GM12878 (cell line): Measurements from ENCODE around the gene PI4KB. TPM values are rescaled to one million over a fixed set of nuclear protein-coding genes. Genes with fewer than 3 reads are reported as not detected.
A peak's percentile ranks its signal among the peaks of the same experiment; 100 is the strongest.

Source experiments
- CEBPB ChIP-seq, 2 experiments: fragments of 150-350 bp in 1 of 2; IDR thresholded peaks; 2 replicates each; pipeline ENCODE4 v1.6.1; 2012 to 2014; ENCODE audit warnings: low read depth in 2 of 2, low read length in 2 of 2, borderline replicate concordance in 1 of 2, inconsistent platforms in 1 of 2
- CHD1 ChIP-seq: IDR thresholded peaks from 2 replicates; pipeline ENCODE4 v1.6.1; 2012; ENCODE audit warnings: low read depth, low read length, improper control_type of control experiment
- CHD2 ChIP-seq: IDR thresholded peaks from 2 replicates; pipeline ENCODE4 v1.6.1; 2011; ENCODE audit warnings: low read depth, low read length, improper control_type of control experiment, borderline replicate concordance
- CHD4 ChIP-seq: fragments of 200-600 bp; sonication (generic); IDR thresholded peaks from 2 replicates; pipeline ENCODE4 v1.6.1; 2016; ENCODE audit warnings: mild to moderate bottlenecking
- EGR1 ChIP-seq, 2 experiments: IDR thresholded peaks; 1 replicate in 1 of 2; 2 replicates in 1 of 2; pipeline ENCODE4 v1.6.1; 2011 to 2012; ENCODE audit warnings: low read depth in 2 of 2, low read length in 2 of 2, borderline replicate concordance in 1 of 2, mild to moderate bottlenecking in 1 of 2, moderate library complexity in 1 of 2
- FOXK2 ChIP-seq: fragments of 450-650 bp; IDR thresholded peaks from 2 replicates; pipeline ENCODE4 v1.6.1; 2017; ENCODE audit warnings: mild to moderate bottlenecking, moderate library complexity
- GATAD2B ChIP-seq: fragments of 450-650 bp; conservative IDR thresholded peaks from 2 replicates; pipeline ENCODE4 v1.6.1; 2017; ENCODE audit warnings: low read depth, mild to moderate bottlenecking, moderate library complexity
- HDAC6 ChIP-seq: fragments of 200-600 bp; sonication (generic); IDR thresholded peaks from one replicate; pipeline ENCODE4 v1.8.0; 2017; ENCODE audit warnings: antibody characterized with exemption; ENCODE audit not compliant: unreplicated experiment
- HDGF ChIP-seq: fragments of 450-650 bp; IDR thresholded peaks from 2 replicates; pipeline ENCODE4 v1.6.1; 2016; ENCODE audit warnings: antibody characterized with exemption
- IKZF1 ChIP-seq: fragments of 450-650 bp; conservative IDR thresholded peaks from 2 replicates; pipeline ENCODE4 v1.6.1; 2017; ENCODE audit warnings: antibody characterized with exemption, mild to moderate bottlenecking
- MEF2A ChIP-seq: IDR thresholded peaks from 2 replicates; pipeline ENCODE4 v1.6.1; 2011; ENCODE audit warnings: low read depth, mild to moderate bottlenecking, low read length, moderate library complexity; ENCODE audit not compliant: insufficient read depth
- MEF2B ChIP-seq: fragments of 450-650 bp; IDR thresholded peaks from 2 replicates; pipeline ENCODE4 v1.6.1; 2018; ENCODE audit warnings: mild to moderate bottlenecking, moderate library complexity; ENCODE audit not compliant: partially characterized antibody, poor library complexity, severe bottlenecking
- MXI1 ChIP-seq: fragments of 150-350 bp; IDR thresholded peaks from 2 replicates; pipeline ENCODE4 v1.6.1; 2011; ENCODE audit warnings: low read depth, mild to moderate bottlenecking, inconsistent platforms, low read length, improper control_type of control experiment
- NBN ChIP-seq: fragments of 450-650 bp; IDR thresholded peaks from 2 replicates; pipeline ENCODE4 v1.6.1; 2016
- NFIC ChIP-seq: IDR thresholded peaks from 2 replicates; pipeline ENCODE4 v1.6.1; 2012; ENCODE audit warnings: low read depth, mild to moderate bottlenecking, inconsistent platforms, low read length, moderate library complexity
- NFYB ChIP-seq: IDR thresholded peaks from 2 replicates; pipeline ENCODE4 v1.6.1; 2011; ENCODE audit warnings: low read depth, mild to moderate bottlenecking, low read length, improper control_type of control experiment, moderate library complexity; ENCODE audit not compliant: insufficient read depth
- NR2F1 ChIP-seq: fragments of 450-650 bp; conservative IDR thresholded peaks from 2 replicates; pipeline ENCODE4 v1.6.1; 2017; ENCODE audit warnings: mild to moderate bottlenecking
- RUNX3 ChIP-seq: IDR thresholded peaks from 2 replicates; pipeline ENCODE4 v1.6.1; 2012; ENCODE audit warnings: low read length, inconsistent platforms
- SMAD1 ChIP-seq: fragments of 450-650 bp; IDR thresholded peaks from 2 replicates; pipeline ENCODE4 v1.6.1; 2018; ENCODE audit warnings: mild to moderate bottlenecking, low read depth; ENCODE audit not compliant: partially characterized antibody
- SREBF1 ChIP-seq: IDR thresholded peaks from 2 replicates; pipeline ENCODE4 v1.6.1; 2012; ENCODE audit warnings: mild to moderate bottlenecking, low read length
- SUZ12 ChIP-seq: fragments of 200-600 bp; sonication (generic); IDR thresholded peaks from one replicate; pipeline ENCODE4 v1.6.1; 2018; ENCODE audit warnings: antibody characterized with exemption, mild to moderate bottlenecking; ENCODE audit not compliant: unreplicated experiment
- ZNF207 ChIP-seq: fragments of 450-650 bp; IDR thresholded peaks from 2 replicates; pipeline ENCODE4 v1.6.1; 2014; ENCODE audit warnings: antibody characterized with exemption, mild to moderate bottlenecking, borderline replicate concordance
- ZNF274 ChIP-seq: IDR thresholded peaks from one replicate; pipeline ENCODE4 v1.8.0; 2011; ENCODE audit not compliant: insufficient read length, insufficient read depth
- polyA plus RNA-seq, 11 experiments: library from polyadenylated mRNA; depleted of rRNA in 4 of 11; unstranded in 6 of 11; stranded (reverse) in 5 of 11; fragments of >200 nt; fragmentation: Nextera tagmentation in 4 of 11; fragmentation: Illumina TruSeq in 1 of 11; extraction: Ambion mirVana in 4 of 11; extraction: Trizol in 1 of 11; gene quantifications; 1 replicate in 1 of 11; 2 replicates in 10 of 11; pipeline versions ENCODE4 v1.2.1 to v1.2.3, GENCODE V29; 2011 to 2016; ENCODE audit warnings: inconsistent platforms in 2 of 11, missing spikeins in 2 of 11, low read depth in 1 of 11
- total RNA-seq, 4 experiments: library from RNA; depleted of rRNA in 3 of 4; stranded (reverse); fragments of >200 nt in 3 of 4; fragmentation: Illumina TruSeq in 1 of 4; extraction: Trizol in 1 of 4; gene quantifications; 2 replicates each; pipeline versions ENCODE4 v1.2.1 to v1.2.3, GENCODE V29; 2013 to 2021
- TF ChIP-seq, protein P1 (sequence below): fragments of 150-350 bp; IDR thresholded peaks from 2 replicates; pipeline ENCODE4 v1.6.1; 2014; ENCODE audit warnings: mild to moderate bottlenecking, low read depth, low read length
- TF ChIP-seq, protein P2 (sequence below): IDR thresholded peaks from 2 replicates; pipeline ENCODE4 v1.6.1; 2012; ENCODE audit warnings: low read depth, low read length, improper control_type of control experiment
- TF ChIP-seq, protein P3 (sequence below): IDR thresholded peaks from 2 replicates; pipeline ENCODE4 v1.6.1; 2012; ENCODE audit warnings: mild to moderate bottlenecking, low read depth, low read length

Gene PI4KB
- total and polyA plus RNA-seq, 10 of the 15 experiments (the other 5 are each of a cell fraction or from before 2014, with no cell fraction given), result 3.3 to 88.3 (median 51.7) TPM

DNA sequence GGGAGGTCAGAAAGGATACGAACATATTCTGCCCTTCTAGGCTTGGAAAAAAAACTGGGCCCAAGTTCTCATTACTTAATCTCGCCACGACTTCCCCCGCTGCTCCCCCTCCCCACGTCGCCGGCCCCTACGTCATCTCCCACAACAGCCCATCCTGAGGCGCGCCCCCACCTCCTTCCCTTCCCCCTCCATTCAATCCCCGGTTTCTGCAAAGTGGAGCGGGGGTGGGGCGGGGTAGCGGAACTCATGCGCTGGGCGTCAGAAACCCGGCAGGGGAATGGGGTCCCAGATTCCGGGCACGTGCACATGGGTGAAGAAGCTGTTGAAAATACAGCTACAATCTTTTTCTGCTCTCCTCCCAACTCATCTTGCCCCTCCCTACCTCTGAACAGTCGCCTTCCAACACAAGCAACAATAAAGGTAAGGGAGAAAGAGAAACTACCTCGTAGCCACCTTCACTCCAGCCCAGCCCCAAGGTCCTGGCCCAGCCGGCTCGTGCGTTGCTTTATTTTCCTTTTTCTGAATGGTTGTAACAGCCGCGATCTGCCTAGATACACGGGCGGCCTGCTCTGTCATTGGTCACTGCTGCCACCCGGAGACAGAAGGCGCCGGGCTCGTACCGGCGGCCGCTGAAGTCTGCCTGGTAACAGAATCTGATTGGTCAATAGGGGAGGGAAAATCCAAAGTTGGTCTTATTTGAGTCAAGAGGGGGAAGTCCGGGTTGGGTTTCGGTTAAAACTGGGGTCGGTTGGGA, 19.7 kb upstream of the PI4KB start, which contains the start of gene RFX5 (continued):
- TF ChIP-seq HDAC6 (no peak), GATAD2B (no peak), SUZ12 (no peak), MEF2A (peak; percentile 51; the same call in 1 of the 2 replicates), NFIC (no peak; the same call in 1 of the 2 replicates), RUNX3 (peak; percentile 77), EGR1 (IDR thresholded peaks at IDR 0.05; ENCODE audit: borderline replicate concordance in 1 of 2, low read depth in 2 of 2, low read length in 2 of 2) (peak in 1 of 2 experiments; percentile 75; a peak in 2 of 3 replicates), CHD2 (peak; percentile 90), IKZF1 (peak; percentile 61), FOXK2 (no peak; the same call in none of the 2 replicates), CEBPB (IDR thresholded peaks at IDR 0.05; ENCODE audit: borderline replicate concordance in 1 of 2, low read depth in 2 of 2, low read length in 2 of 2) (peak in 1 of 2 experiments; percentile 92; a peak in 1 of 4 replicates), SMAD1 (no peak), MXI1 (no peak; the same call in 1 of the 2 replicates), NR2F1 (peak; percentile 16), NBN (peak; percentile 92), ZNF207 (no peak; the same call in 1 of the 2 replicates), ZNF274 (no peak), NFYB (peak; percentile 90), CHD1 (peak; percentile 90; the same call in 1 of the 2 replicates), CHD4 (no peak), MEF2B (peak; percentile 95), SREBF1 (no peak; the same call in 1 of the 2 replicates), HDGF (peak; percentile 41; the same call in 1 of the 2 replicates)
- TF ChIP-seq, protein P1, sequence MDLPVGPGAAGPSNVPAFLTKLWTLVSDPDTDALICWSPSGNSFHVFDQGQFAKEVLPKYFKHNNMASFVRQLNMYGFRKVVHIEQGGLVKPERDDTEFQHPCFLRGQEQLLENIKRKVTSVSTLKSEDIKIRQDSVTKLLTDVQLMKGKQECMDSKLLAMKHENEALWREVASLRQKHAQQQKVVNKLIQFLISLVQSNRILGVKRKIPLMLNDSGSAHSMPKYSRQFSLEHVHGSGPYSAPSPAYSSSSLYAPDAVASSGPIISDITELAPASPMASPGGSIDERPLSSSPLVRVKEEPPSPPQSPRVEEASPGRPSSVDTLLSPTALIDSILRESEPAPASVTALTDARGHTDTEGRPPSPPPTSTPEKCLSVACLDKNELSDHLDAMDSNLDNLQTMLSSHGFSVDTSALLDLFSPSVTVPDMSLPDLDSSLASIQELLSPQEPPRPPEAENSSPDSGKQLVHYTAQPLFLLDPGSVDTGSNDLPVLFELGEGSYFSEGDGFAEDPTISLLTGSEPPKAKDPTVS, result no peak
- TF ChIP-seq, protein P2, sequence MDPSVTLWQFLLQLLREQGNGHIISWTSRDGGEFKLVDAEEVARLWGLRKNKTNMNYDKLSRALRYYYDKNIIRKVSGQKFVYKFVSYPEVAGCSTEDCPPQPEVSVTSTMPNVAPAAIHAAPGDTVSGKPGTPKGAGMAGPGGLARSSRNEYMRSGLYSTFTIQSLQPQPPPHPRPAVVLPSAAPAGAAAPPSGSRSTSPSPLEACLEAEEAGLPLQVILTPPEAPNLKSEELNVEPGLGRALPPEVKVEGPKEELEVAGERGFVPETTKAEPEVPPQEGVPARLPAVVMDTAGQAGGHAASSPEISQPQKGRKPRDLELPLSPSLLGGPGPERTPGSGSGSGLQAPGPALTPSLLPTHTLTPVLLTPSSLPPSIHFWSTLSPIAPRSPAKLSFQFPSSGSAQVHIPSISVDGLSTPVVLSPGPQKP, result no peak
- TF ChIP-seq, protein P3, sequence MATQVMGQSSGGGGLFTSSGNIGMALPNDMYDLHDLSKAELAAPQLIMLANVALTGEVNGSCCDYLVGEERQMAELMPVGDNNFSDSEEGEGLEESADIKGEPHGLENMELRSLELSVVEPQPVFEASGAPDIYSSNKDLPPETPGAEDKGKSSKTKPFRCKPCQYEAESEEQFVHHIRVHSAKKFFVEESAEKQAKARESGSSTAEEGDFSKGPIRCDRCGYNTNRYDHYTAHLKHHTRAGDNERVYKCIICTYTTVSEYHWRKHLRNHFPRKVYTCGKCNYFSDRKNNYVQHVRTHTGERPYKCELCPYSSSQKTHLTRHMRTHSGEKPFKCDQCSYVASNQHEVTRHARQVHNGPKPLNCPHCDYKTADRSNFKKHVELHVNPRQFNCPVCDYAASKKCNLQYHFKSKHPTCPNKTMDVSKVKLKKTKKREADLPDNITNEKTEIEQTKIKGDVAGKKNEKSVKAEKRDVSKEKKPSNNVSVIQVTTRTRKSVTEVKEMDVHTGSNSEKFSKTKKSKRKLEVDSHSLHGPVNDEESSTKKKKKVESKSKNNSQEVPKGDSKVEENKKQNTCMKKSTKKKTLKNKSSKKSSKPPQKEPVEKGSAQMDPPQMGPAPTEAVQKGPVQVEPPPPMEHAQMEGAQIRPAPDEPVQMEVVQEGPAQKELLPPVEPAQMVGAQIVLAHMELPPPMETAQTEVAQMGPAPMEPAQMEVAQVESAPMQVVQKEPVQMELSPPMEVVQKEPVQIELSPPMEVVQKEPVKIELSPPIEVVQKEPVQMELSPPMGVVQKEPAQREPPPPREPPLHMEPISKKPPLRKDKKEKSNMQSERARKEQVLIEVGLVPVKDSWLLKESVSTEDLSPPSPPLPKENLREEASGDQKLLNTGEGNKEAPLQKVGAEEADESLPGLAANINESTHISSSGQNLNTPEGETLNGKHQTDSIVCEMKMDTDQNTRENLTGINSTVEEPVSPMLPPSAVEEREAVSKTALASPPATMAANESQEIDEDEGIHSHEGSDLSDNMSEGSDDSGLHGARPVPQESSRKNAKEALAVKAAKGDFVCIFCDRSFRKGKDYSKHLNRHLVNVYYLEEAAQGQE, result no peak
